AG04449 (cell line): Measurements from ENCODE around the gene TANGO6.
A peak's percentile ranks its signal among the peaks of the same experiment; 100 is the strongest.
"Not testable (repeated sequence)": the region's sequence is repeated elsewhere in the genome, so short reads cannot be mapped to it uniquely, and the experiment has no call there.

Experiments
- CTCF ChIA-PET: fragments of 350-600 bp; formaldehyde crosslinking; extraction: SDS; loops from one replicate; lab custom pipeline; 2021; ENCODE audit warnings: antibody characterized with exemption; lab: Yijun Ruan, JAX
- POLR2A ChIA-PET: fragments of 400-600, 350-600 bp; formaldehyde crosslinking; extraction: SDS; loops from one replicate; lab custom pipeline; 2020; ENCODE audit warnings: antibody characterized with exemption, inconsistent platforms; lab: Yijun Ruan, JAX
- DNase-seq: peaks from one replicate; pipeline ENCODE4 v3.0.0-alpha.2; 2010; ENCODE audit warnings: low read depth, low spot score
- H3K4me3 ChIP-seq: 2 replicates; pipeline ENCODE4 v1.5.1; 2011; ENCODE audit warnings: low read depth, mild to moderate bottlenecking, control low read depth, low read length
- TF ChIP-seq, protein P1 (sequence below): IDR thresholded peaks from one replicate; pipeline ENCODE4 v1.5.1; 2011; ENCODE audit warnings: mild to moderate bottlenecking, moderate library complexity, low read length, control low read depth, inconsistent platforms; ENCODE audit not compliant: insufficient read depth; ENCODE audit errors: missing control alignments

The TANGO6 gene

DNA sequence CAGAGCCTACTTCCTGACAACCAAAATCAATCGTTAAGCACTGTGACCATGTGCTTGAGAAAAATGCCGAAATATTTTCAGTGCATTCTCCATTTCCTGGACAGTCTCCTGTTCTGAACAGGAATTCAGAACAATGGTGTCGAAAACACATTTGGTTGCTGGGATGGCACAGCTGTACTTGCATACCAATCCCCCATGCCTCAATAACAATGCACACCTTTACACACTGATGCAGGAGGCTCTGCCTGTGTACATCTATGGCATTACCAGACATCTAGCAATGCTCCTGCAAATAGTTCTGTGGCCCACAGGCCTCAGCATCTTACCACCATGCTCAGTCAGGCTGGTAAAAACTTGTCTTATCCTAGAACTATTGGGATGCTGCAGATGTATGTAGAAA, 282.9 kb downstream of the TANGO6 start:
- no peak for DNase-seq
- H3K4me3 ChIP-seq, result no peak overlapping the region
- TF ChIP-seq, protein P1, sequence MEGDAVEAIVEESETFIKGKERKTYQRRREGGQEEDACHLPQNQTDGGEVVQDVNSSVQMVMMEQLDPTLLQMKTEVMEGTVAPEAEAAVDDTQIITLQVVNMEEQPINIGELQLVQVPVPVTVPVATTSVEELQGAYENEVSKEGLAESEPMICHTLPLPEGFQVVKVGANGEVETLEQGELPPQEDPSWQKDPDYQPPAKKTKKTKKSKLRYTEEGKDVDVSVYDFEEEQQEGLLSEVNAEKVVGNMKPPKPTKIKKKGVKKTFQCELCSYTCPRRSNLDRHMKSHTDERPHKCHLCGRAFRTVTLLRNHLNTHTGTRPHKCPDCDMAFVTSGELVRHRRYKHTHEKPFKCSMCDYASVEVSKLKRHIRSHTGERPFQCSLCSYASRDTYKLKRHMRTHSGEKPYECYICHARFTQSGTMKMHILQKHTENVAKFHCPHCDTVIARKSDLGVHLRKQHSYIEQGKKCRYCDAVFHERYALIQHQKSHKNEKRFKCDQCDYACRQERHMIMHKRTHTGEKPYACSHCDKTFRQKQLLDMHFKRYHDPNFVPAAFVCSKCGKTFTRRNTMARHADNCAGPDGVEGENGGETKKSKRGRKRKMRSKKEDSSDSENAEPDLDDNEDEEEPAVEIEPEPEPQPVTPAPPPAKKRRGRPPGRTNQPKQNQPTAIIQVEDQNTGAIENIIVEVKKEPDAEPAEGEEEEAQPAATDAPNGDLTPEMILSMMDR, result no peak
- ChIA-PET CTCF (interaction anchor here (1.2 to 16.2 kb wide), 8 partner anchors 14 to 598 kb away, joined by 3 to 303 read pairs (median 40); partner anchors contain the start of gene TANGO6), POLR2A (no interaction called here)

DNA sequence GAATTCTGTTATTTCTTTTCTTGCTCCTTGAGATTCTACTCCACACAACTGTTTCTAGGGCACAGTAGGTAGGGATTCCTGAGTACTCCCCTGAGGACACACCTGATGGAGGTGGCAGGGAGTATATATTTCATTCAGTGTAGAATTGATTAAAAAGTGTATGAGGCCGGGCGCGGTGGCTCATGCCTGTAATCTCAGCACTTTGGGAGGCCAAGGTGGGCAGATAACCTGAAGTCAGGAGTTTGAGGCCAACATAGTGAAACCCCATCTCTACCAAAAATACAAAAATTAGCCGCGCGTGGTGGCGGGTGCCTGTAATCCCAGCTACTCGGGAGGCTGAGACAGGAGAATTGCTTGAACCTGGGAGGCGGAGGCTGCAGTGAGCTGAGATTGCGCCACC, 283.5 kb downstream of the TANGO6 start:
- DNase-seq, POLR2A ChIA-PET, H3K4me3 ChIP-seq: not testable (repeated sequence)
- CTCF ChIA-PET, result interaction anchor here (1.9 to 10.9 kb wide), 4 partner anchors 25 to 598 kb away, joined by 4 to 193 read pairs (median 28); no protein-coding TSS in a partner anchor

GRCh38 chr16:69127966-69128510, 284.7 kb downstream of the TANGO6 start:
- TF ChIP-seq, protein P1, result no peak
- CTCF ChIA-PET, result interaction anchor here (1.0 to 10.9 kb wide), 8 partner anchors 11 to 618 kb away, joined by 3 to 193 read pairs (median 4); no protein-coding TSS in a partner anchor
- H3K4me3 ChIP-seq, result no peak overlapping the region
- no peak for DNase-seq
- POLR2A ChIA-PET, result interaction anchor here (0.7 kb wide), 1 partner anchor 13 kb away, joined by 4 read pairs; no protein-coding TSS in a partner anchor

DNA sequence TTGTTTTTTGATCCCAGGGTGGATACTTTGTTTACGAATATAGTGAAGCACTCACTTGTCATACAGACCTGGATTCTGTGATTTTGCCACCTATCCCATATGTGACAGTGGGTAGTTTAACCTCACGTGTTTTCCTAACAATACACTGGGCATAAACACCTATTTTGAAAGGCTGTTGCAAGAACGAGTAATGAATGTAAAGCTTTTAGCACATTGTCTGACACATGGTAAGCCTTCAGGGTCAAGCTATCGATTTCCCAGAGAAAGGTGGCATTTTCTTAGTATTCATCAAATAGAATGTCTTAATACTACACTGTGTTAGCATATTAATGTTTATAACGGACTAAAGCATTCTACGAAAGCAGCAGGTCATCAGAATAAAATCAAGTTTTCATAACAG, 287.1 kb downstream of the TANGO6 start:
- H3K4me3 ChIP-seq, result peak overlapping the region; percentile 99
- CTCF ChIA-PET, result interaction anchor here (0.7 to 10.9 kb wide), 9 partner anchors 9 to 602 kb away, joined by 3 to 193 read pairs (median 6); no protein-coding TSS in a partner anchor

GRCh38 chr16:69131167-69131838, 288.0 kb downstream of the TANGO6 start:
- CTCF ChIA-PET, result interaction anchor here (2.3 to 4.5 kb wide), 2 partner anchors 20 to 284 kb away, joined by 14 to 34 read pairs; no protein-coding TSS in a partner anchor
- POLR2A ChIA-PET, result interaction anchor here (0.6 kb wide), 1 partner anchor 20 kb away, joined by 3 read pairs; no protein-coding TSS in a partner anchor
- TF ChIP-seq, protein P1, result no peak
- DNase-seq, result no peak
- peak overlapping the region; percentile 99 for H3K4me3 ChIP-seq

More for the DNA sequence above, 287.1 kb downstream of the TANGO6 start:
- TF ChIP-seq, protein P1, result no peak
- POLR2A ChIA-PET, result no interaction called here
- no peak for DNase-seq

GRCh38 chr16:69131839-69132423, 288.6 kb downstream of the TANGO6 start:
- ChIA-PET CTCF (interaction anchor here (1.6 to 4.5 kb wide), 2 partner anchors 19 to 284 kb away, joined by 8 to 34 read pairs; no protein-coding TSS in a partner anchor), POLR2A (interaction anchor here (0.6 to 1.0 kb wide), 2 partner anchors 21 to 198 kb away, joined by 3 to 5 read pairs; partner anchors contain the start of gene PDF)
- peak overlapping the region; percentile 99 for H3K4me3 ChIP-seq
- TF ChIP-seq, protein P1, result no peak
- peak; percentile 10 for DNase-seq
